Epithelial cell of proximal tubule (primary cell): ENCODE data around the gene COL20A1. TPM values are rescaled to one million over a fixed set of nuclear protein-coding genes. Genes with fewer than 3 reads are reported as not detected.

Experiments used
- DNase-seq: peaks from one replicate; pipeline ENCODE4 v3.0.0-alpha.2; 2011; ENCODE audit warnings: low read depth
- H3K4me3 ChIP-seq: 2 replicates; pipeline ENCODE4 v1.5.1; 2011; ENCODE audit warnings: low read depth, mild to moderate bottlenecking, low read length
- CTCF ChIP-seq: conservative IDR thresholded peaks from 2 replicates; pipeline ENCODE4 v1.5.1; 2012; ENCODE audit warnings: low read depth, mild to moderate bottlenecking, low read length
- total RNA-seq: library from RNA; depleted of rRNA; stranded (reverse); fragments of >200 nt; gene quantifications from 2 replicates; pipeline ENCODE4 v1.2.3, GENCODE V29; 2015

Gene COL20A1
- total RNA-seq, 1 donor from 2014 or later: not detected

DNA sequence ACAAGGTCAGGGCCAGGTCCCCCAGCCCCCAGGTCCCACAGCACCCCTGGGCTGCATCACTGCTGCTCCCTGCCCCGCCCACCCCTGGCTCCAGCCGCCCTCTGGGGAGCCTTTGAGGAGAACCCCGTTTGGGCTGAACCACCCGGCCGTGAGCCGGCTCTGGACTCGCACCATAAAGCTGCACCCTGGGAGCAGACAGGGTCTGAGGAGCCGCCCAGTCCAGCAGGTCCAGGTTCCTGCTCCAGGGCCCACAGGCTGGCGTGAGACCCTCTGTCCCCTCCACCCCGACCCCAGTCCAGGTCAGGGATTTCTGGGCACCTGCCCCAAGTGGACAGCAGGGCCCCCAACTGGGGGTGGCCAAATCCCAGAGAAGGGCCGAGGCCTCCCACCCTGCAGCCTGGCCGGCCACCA lies 59.8 kb downstream of the COL20A1 start:
- no peak for TF ChIP-seq CTCF
- no peak overlapping the region for H3K4me3 ChIP-seq
- DNase-seq: no peak

- no peak for DNase-seq
- no peak for TF ChIP-seq CTCF
- no peak overlapping the region for H3K4me3 ChIP-seq
Measured at GRCh38 chr20:63354636-63355350, 61.8 kb downstream of the COL20A1 start.

DNA sequence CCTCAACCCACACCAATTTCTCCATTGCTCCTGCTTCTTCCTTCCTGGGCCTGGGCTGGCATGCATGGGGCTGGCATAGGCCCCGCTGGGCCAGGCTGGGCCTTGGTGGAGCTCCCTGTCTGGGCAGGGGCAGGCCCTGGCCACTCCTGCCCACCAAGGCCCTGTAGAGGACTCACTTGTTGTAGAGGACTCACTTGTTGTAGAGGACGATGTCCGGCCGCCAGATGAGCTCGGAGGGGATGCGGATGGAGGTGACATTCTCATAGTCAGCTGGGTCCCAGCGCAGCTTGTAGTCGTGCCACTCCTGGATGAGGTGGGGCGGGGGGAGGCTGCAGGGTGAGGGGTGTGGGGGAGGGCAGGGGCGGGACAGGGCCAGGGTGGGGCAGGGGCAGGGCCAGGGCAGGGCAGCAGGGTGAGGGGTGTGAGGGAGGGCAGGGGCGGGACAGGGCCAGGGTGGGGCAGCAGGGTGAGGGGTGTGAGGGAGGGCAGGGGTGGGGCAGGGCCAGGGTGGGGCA lies 62.9 kb downstream of the COL20A1 start:
- H3K4me3 ChIP-seq: no peak overlapping the region
- TF ChIP-seq CTCF: no peak
- no peak for DNase-seq

DNA sequence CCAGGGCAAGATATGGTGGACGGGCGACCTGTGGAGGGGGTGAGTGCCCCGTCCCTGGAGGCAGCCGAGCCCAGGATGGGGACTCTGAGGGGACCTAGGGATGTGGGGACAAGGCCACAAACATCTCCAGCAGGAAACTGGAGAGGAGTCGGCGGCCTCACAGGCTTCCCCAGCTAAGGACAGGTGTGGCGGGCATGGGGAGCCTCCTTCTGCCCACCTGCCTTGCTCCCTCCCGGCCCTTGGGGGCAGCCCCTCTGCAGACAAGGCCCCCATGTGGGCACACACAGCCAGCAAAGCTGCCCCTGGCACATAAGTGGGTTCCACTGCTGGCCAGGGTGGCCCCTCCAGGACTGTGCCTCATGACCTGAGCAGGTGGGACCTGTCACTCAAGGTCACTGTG lies 63.5 kb downstream of the COL20A1 start:
- no peak for DNase-seq
- no peak overlapping the region for H3K4me3 ChIP-seq
- no peak for TF ChIP-seq CTCF

GRCh38 chr20:63356931-63357879 lies 64.2 kb downstream of the COL20A1 start:
- DNase-seq: no peak
- no peak overlapping the region for H3K4me3 ChIP-seq
- no peak for TF ChIP-seq CTCF

- DNase-seq: no peak
- no peak overlapping the region for H3K4me3 ChIP-seq
- no peak for TF ChIP-seq CTCF
Measured at GRCh38 chr20:63357921-63358905, 65.2 kb downstream of the COL20A1 start.
